ENCODE measurements around the gene MUCL3. TPM values are rescaled to one million over a fixed set of nuclear protein-coding genes. Genes with fewer than 3 reads are reported as not detected.
"Not testable (repeated sequence)": the region's sequence is repeated elsewhere in the genome, so short reads cannot be mapped to it uniquely, and the experiment has no call there.

Gene MUCL3
- total RNA-seq, 1 donor: not detected

GRCh38 chr6:30937265-30937664 is 3.5 kb upstream of the MUCL3 start:
- DNase-seq (ENCODE audit: low read depth in 2 of 3, low spot score in 2 of 3): no peak

- DNase-seq (ENCODE audit: low read depth in 2 of 3, low spot score in 2 of 3): no peak
These were observed 2.0 kb upstream of the MUCL3 start for GRCh38 chr6:30938730-30939129.

DNA sequence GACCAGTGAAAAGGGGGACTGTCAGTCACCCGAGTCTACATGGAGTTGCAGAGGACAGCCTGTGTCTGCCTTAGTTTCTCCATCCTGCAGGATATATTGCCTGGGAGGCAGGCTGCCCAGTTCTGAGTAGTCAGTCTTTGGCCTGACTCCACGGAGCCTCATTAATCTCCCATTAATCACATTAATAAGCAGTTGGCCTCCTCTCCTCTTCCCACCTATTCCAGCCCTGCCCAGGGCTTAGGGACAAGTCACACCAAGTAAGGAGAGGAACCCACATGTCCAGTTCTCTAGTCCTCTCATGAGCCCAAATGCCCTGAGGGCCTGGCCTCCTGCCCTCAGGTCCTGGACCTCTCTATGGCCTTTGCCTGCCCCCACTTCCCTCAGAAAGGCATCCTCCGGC is 1.3 kb upstream of the MUCL3 start:
- no peak for DNase-seq (ENCODE audit: low read depth in 2 of 3, low spot score in 2 of 3)

- peak in 2 of 3 donors; percentile 18 to 27 for DNase-seq (ENCODE audit: low read depth in 2 of 3, low spot score in 2 of 3)
These were observed 1.7 kb downstream of the MUCL3 start for GRCh38 chr6:30942338-30943060.

DNA sequence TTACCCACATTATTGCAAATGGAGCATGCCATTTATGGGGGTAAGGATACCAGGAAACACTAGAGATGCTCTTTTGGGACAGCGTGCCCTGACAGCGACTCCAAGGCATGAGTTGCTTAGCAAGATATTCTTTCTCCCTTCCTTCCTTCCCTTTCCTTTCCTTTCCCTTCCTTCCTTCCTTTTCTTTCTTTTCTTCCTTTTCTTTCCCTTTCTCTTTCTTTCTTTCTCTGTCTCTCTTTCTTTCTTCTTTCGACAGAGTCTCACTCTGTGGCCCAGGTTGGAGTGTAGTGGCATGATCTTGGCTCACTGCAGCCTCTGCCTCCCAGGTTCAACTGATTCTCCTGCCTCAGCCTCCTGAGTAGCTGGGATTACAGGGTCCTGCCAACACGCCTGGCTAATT is 3.3 kb downstream of the MUCL3 start:
- no peak for DNase-seq (ENCODE audit: low read depth in 2 of 3, low spot score in 2 of 3)

GRCh38 chr6:30945281-30945680 is 4.5 kb downstream of the MUCL3 start:
- no peak for DNase-seq (ENCODE audit: low read depth in 2 of 3, low spot score in 2 of 3)

- DNase-seq (ENCODE audit: low read depth in 2 of 3, low spot score in 2 of 3): no peak
These were observed 6.5 kb downstream of the MUCL3 start for GRCh38 chr6:30947231-30947630.

DNA sequence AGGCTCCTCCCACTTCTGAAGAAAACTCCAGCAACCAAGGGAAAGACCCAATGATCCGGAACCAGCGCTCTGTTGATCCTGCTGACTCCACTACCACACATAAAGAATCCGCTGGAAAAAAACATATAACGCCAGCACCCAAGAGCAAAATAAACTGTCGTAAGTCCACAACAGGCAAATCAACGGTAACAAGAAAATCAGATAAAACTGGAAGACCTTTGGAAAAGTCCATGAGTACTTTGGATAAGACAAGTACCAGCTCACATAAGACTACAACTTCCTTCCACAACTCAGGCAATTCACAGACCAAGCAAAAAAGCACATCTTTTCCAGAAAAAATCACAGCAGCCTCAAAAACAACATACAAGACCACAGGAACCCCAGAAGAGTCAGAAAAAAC is 8.0 kb downstream of the MUCL3 start:
- no peak for DNase-seq (ENCODE audit: low read depth in 2 of 3, low spot score in 2 of 3)

DNA sequence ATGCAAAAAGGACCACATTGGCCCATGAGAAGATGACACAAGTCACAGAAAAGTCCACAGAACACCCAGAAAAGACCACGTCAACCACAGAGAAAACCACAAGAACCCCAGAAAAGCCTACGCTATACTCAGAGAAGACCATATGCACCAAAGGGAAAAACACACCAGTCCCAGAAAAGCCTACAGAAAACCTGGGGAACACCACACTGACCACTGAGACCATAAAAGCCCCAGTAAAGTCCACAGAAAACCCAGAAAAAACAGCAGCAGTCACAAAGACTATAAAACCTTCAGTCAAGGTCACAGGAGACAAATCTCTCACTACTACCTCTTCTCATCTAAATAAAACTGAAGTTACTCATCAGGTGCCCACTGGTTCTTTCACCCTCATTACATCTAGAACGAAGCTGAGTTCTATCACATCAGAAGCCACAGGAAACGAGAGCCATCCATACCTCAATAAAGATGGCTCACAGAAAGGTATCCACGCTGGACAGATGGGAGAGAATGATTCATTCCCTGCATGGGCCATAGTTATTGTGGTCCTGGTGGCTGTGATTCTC is 11.2 kb downstream of the MUCL3 start:
- DNase-seq (ENCODE audit: low read depth in 2 of 3, low spot score in 2 of 3): no peak

DNA sequence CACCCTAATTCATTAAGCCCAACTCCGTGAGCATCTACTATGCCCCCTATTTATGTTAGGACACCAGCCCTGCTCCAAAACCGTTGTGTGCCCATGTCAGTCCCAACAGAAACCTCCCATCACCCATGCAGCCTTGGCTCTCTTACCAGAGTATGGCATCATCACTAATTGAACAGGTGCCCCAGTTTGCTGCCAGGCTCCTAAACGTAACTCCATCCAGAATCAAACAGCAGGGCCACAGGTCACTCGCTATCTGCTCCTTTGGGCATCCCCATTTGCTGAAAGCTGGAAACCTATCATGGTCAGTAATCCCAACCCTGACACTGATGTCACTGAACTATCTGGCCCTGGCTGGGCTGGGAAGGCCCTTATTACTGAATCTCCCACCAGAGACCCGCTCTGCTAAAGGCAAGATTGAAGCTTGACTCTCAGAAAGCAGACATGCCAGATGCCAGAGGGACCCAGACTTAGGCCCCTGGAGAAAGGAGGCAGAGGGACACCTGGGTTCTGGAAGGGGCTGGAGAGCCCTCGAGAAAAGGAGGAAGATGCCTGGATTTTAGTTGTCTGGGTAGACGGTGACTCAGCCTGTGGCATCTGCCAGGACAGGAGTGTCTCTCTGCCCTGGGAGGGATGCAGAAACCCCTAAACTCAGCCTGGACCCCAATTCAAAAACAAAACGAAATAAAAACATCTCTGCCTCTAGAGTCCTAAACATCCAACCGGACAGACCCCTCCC is 14.0 kb downstream of the MUCL3 start:
- peak in 1 of 3 donors; percentile 5 for DNase-seq (ENCODE audit: low read depth in 2 of 3, low spot score in 2 of 3)

DNA sequence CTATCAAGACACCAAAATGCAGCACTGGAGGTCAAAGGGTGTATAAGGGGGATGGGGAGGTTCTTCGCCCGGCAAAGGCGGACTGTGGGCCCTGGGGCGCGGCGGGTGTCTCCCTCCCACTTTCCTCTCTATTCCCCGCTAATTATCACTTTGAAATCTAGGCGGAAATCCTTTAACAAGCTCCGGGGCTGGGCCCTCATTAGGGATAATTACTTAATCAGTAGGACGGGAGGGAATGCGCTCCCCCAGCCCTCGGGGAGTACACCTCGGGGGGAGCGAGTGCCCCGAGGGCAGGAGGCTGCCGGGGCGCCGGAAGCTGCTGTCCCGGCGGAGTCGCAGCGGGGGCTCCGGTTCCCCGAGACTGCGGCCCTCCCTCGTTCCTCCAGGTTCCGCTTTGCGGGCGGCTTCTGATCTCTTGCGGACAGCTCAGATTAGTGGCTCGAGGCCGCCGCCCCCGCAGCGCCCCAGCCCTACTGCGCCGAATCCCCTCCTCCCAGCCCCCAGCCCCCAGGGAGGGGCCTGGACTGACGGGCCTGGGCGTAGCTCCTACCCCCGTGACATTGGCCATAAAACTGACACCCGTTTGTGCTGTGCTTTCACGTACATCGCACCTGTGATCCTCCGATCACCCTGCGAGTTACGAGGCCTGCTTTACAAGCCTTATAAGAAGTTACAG is 14.7 kb downstream of the MUCL3 start:
- DNase-seq (ENCODE audit: low read depth in 2 of 3, low spot score in 2 of 3): peak; percentile 19 to 73 (median 72)

DNA sequence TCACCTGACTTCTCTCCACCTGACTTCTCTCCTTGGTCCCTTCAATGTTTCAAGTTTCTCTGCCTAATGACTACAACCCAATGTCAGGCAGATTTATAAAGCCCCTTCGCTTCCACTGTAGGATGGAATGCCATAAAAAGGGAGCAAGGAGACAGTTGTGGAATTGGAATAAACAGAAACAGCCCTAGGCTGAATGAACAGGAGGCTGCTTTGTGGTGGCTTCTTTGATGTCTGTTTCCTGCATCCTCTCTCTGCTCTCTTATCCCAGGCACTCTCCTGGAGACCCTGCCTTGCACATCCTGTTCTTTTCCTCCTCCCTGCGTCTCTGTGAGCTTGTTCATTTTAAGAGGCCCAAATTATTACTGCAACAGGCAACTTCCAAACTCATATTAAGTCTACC is 16.9 kb downstream of the MUCL3 start:
- DNase-seq (ENCODE audit: low read depth in 2 of 3, low spot score in 2 of 3): no peak

- no peak for DNase-seq (ENCODE audit: low read depth in 2 of 3, low spot score in 2 of 3)
These were observed 20.3 kb downstream of the MUCL3 start for GRCh38 chr6:30960907-30961673.

DNA sequence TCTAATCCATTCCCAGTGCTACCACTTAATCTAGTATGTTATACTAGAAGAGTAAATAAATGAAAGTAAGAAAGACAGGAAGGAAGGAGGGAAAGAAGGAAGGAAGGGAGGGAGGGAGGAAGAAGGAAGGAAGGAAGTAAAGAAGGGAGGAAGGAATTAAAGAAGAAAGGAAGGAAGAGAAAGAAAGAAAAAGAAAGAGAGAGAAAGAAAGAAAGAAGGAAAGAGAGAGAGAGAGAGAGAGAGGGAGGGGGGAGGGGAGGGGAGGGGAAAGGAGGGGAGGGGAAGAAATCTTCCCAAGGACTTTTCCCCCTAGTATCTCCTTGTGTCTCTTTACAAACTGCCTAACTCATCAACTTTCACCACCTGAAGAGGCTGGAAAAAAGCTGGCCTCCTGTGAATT is 21.9 kb downstream of the MUCL3 start:
- no peak for DNase-seq (ENCODE audit: low read depth in 2 of 3, low spot score in 2 of 3)

DNA sequence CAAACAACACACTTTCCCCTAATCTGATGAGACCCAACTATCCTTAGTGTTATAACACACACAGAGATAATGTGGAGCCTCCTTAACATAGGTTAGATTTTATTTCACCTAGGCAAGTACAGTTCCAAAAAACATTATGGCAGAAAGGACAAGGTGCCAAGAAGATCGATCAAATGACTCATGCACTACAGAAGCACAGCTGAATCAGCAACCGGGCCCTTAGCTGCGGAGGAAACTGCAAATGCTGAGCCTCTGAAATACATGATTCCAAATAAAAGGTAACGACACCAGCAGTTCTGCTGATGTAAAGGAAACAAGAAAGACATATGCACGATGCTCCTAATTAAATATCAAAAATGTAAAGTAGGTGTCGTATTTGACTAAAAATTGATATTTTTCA is 22.9 kb downstream of the MUCL3 start:
- DNase-seq (ENCODE audit: low read depth in 2 of 3, low spot score in 2 of 3): no peak

DNA sequence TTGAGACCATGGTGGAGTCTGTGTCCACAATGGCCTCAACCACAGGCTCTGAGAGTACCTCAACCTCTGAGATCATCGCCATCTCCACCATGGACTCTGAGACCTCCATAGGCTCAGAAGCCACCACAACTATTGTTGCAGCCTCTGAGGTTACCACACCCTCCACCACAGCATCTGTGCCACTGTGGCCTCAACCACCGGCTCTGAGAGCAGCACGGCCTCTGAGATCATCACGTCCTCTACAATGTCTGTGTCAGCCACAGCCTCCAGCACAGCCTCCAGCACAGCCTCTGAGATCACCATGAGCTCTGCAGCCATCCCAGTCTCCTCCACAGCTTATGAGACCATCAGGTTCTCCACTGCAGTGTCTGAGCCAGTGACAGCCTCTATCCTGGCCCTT is 23.3 kb downstream of the MUCL3 start:
- DNase-seq (ENCODE audit: low read depth in 2 of 3, low spot score in 2 of 3): no peak

DNA sequence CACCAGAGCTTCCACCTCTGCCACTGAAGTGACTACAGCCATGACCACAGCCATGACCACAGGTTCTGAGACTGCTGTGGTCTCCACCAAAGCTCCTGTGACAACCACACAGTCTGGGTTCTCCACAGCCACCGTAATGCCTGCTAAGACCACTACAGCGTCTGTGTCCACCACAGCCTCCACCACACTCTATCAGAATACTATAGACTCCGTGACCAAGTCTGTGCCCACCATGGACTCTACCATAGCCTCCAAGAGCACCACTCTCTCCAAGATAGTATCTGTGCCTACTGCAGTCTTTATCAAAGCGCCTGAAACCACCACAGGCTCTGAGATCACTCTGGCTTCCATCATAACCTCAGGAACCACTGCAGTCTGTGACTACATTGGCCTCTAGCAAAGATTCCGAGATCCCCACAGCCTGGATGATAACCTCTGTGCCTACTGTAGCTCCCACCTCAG is 24.4 kb downstream of the MUCL3 start:
- no peak for DNase-seq (ENCODE audit: low read depth in 2 of 3, low spot score in 2 of 3)

- no peak for DNase-seq (ENCODE audit: low read depth in 2 of 3, low spot score in 2 of 3)
These were observed 25.4 kb downstream of the MUCL3 start for GRCh38 chr6:30966154-30966553.

- not testable (repeated sequence) for DNase-seq (ENCODE audit: low read depth in 2 of 3, low spot score in 2 of 3)
These were observed 28.4 kb downstream of the MUCL3 start for GRCh38 chr6:30969171-30969570.

DNA sequence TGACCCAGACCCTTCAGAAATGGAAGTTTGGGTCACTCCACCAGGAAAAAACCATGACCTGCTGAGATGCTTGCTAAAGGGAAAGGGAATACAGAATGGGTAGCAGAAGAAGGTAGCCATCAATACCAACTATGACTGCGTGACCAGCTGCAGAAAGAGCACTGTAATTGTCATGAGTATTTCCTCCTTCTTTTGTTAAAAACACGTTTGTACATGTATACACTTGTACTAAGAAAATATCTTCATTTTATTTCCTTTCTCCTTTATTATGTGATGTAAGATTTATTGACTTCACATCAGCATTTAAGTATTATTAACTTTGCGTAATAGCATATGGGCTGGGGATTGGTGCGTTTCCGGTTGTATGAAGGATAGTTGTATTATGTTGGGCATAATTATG is 30.2 kb downstream of the MUCL3 start:
- DNase-seq (ENCODE audit: low read depth in 2 of 3, low spot score in 2 of 3): no peak

- no peak for DNase-seq (ENCODE audit: low read depth in 2 of 3, low spot score in 2 of 3)
These were observed 32.0 kb downstream of the MUCL3 start for GRCh38 chr6:30972816-30973215.
